Astrocyte (in vitro differentiated cells and primary cell): Measurements from ENCODE around the gene TUBE1. TPM values are rescaled to one million over a fixed set of nuclear protein-coding genes. Genes with fewer than 3 reads are reported as not detected.

Experiments
- DNase-seq: peaks from one replicate; pipeline ENCODE4 v3.0.0-alpha.2; 2010; ENCODE audit warnings: low read depth
- FAIRE-seq: peaks from 2 replicates; lab custom pipeline; 2011; peaks lifted over from hg19 to GRCh38; lab: Jason Lieb, UNC
- H2AFZ ChIP-seq: 2 replicates; pipeline ENCODE4 v1.6.0; 2012; ENCODE audit warnings: low read depth, low read length, inconsistent platforms
- H3K27ac ChIP-seq: 2 replicates; pipeline ENCODE4 v1.5.1; 2011; ENCODE audit warnings: low read depth, low read length, inconsistent platforms
- H3K27me3 ChIP-seq: 2 replicates; pipeline ENCODE4 v1.6.0; 2011; ENCODE audit warnings: low read length, inconsistent platforms; ENCODE audit not compliant: insufficient read depth
- H3K36me3 ChIP-seq: 2 replicates; pipeline ENCODE4 v1.5.1; 2011; ENCODE audit warnings: low read length, inconsistent platforms; ENCODE audit not compliant: insufficient read depth
- H3K4me1 ChIP-seq: 2 replicates; pipeline ENCODE4 v1.5.1; 2011; ENCODE audit warnings: low read length, inconsistent platforms; ENCODE audit not compliant: insufficient read depth
- H3K4me2 ChIP-seq: 2 replicates; pipeline ENCODE4 v1.6.0; 2012; ENCODE audit warnings: low read length, inconsistent platforms
- H3K4me3 ChIP-seq: 2 replicates; pipeline ENCODE4 v1.5.1; 2011; ENCODE audit warnings: low read depth, mild to moderate bottlenecking, low read length, inconsistent platforms; ENCODE audit not compliant: insufficient read depth
- H3K79me2 ChIP-seq: 2 replicates; pipeline ENCODE4 v1.6.0; 2012; ENCODE audit warnings: mild to moderate bottlenecking, low read length, inconsistent platforms; ENCODE audit not compliant: insufficient read depth
- H3K9ac ChIP-seq: 2 replicates; pipeline ENCODE4 v1.6.0; 2012; ENCODE audit warnings: mild to moderate bottlenecking, low read length, inconsistent platforms
- H3K9me3 ChIP-seq: 2 replicates; pipeline ENCODE4 v1.5.1; 2012; ENCODE audit warnings: low read depth, mild to moderate bottlenecking, low read length, inconsistent platforms; ENCODE audit not compliant: insufficient read depth
- H4K20me1 ChIP-seq: 2 replicates; pipeline ENCODE4 v1.6.0; 2012; ENCODE audit warnings: low read length, inconsistent platforms; ENCODE audit not compliant: insufficient read depth
- H3K27ac Mint-ChIP-seq: one replicate; pipeline ENCODE4 v1.8.0; 2021; ENCODE audit warnings: mild to moderate bottlenecking, mixed read lengths; ENCODE audit not compliant: unreplicated experiment
- H3K27me3 Mint-ChIP-seq: one replicate; pipeline ENCODE4 v1.8.0; 2021; ENCODE audit warnings: low read depth, mixed read lengths; ENCODE audit not compliant: unreplicated experiment
- H3K36me3 Mint-ChIP-seq: one replicate; pipeline ENCODE4 v1.8.0; 2021; ENCODE audit warnings: low read depth, mixed read lengths; ENCODE audit not compliant: unreplicated experiment
- H3K4me1 Mint-ChIP-seq: one replicate; pipeline ENCODE4 v1.8.0; 2021; ENCODE audit warnings: low read depth, mixed read lengths; ENCODE audit not compliant: unreplicated experiment
- H3K4me3 Mint-ChIP-seq: one replicate; pipeline ENCODE4 v1.8.0; 2021; ENCODE audit warnings: mild to moderate bottlenecking, moderate library complexity, mixed read lengths; ENCODE audit not compliant: unreplicated experiment
- H3K9me3 Mint-ChIP-seq: one replicate; pipeline ENCODE4 v1.8.0; 2021; ENCODE audit warnings: mild to moderate bottlenecking, mixed read lengths; ENCODE audit not compliant: unreplicated experiment
- EZH2 ChIP-seq: IDR thresholded peaks from 2 replicates; pipeline ENCODE4 v1.6.1; 2012; ENCODE audit warnings: mild to moderate bottlenecking, low read length, inconsistent platforms; ENCODE audit not compliant: insufficient read depth
- total RNA-seq: library from RNA; stranded (reverse); gene quantifications from 2 replicates; pipeline ENCODE4 v1.2.1, GENCODE V29; 2021
- TF ChIP-seq, protein P1 (sequence below): IDR thresholded peaks from 2 replicates; pipeline ENCODE4 v1.5.1; 2011; ENCODE audit warnings: low read depth, mild to moderate bottlenecking, inconsistent platforms, low read length, moderate library complexity; ENCODE audit not compliant: insufficient read depth

TUBE1 gene
- total RNA-seq, 1 donor from 2014 or later, result 17.7 TPM

GRCh38 chr6:112041535-112041934 is 45.7 kb downstream of the TUBE1 start:
- H3K4me1 ChIP-seq, result peaks cover 49% of the 10 kb centered on the region
- H3K9me3 Mint-ChIP-seq, result no peaks in the 10 kb centered on the region
- H3K27me3 ChIP-seq, result no peaks in the 10 kb centered on the region
- no peak for TF ChIP-seq EZH2
- TF ChIP-seq, protein P1, sequence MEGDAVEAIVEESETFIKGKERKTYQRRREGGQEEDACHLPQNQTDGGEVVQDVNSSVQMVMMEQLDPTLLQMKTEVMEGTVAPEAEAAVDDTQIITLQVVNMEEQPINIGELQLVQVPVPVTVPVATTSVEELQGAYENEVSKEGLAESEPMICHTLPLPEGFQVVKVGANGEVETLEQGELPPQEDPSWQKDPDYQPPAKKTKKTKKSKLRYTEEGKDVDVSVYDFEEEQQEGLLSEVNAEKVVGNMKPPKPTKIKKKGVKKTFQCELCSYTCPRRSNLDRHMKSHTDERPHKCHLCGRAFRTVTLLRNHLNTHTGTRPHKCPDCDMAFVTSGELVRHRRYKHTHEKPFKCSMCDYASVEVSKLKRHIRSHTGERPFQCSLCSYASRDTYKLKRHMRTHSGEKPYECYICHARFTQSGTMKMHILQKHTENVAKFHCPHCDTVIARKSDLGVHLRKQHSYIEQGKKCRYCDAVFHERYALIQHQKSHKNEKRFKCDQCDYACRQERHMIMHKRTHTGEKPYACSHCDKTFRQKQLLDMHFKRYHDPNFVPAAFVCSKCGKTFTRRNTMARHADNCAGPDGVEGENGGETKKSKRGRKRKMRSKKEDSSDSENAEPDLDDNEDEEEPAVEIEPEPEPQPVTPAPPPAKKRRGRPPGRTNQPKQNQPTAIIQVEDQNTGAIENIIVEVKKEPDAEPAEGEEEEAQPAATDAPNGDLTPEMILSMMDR, result no peak
- no peak overlapping the region for H3K4me3 ChIP-seq
- H3K27ac Mint-ChIP-seq, result peak overlapping the region; percentile 58
- no peak overlapping the region for H3K4me3 Mint-ChIP-seq
- DNase-seq (no peak), FAIRE-seq (no peak)
- no peaks in the 10 kb centered on the region for H3K79me2 ChIP-seq
- no peaks in the 10 kb centered on the region for H4K20me1 ChIP-seq
- H3K4me1 Mint-ChIP-seq, result peaks cover 46% of the 10 kb centered on the region
- no peak overlapping the region for H3K27ac ChIP-seq
- H3K4me2 ChIP-seq, result no peak overlapping the region
- H3K9me3 ChIP-seq, result no peaks in the 10 kb centered on the region
- H3K36me3 Mint-ChIP-seq, result no peaks in the 10 kb centered on the region
- H3K9ac ChIP-seq, result no peak overlapping the region
- H3K36me3 ChIP-seq, result no peaks in the 10 kb centered on the region
- no peaks in the 10 kb centered on the region for H3K27me3 Mint-ChIP-seq
- H2AFZ ChIP-seq, result no peak overlapping the region

DNA sequence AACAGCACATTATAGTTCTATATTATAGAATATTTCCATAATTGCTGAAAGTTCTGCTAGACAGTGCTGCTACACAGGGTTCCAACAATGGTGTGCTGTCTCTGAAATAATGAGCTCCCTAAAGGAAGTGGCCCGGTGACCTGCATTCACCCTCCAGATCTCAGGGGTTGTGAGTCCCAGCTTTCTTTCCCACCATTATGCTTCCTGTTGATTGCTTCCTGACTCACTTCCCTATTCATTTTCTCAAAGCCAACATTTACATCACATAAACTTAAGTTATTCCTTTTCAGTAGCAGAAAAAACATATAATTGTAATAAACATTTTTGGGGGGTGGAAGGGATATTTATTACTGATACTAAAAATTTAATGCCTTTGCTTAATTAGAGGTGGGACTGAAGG is 46.3 kb downstream of the TUBE1 start:
- H3K9me3 Mint-ChIP-seq, result no peaks in the 10 kb centered on the region
- peaks cover 46% of the 10 kb centered on the region for H3K4me1 Mint-ChIP-seq
- Histone ChIP-seq H3K27ac (no peak overlapping the region), H3K4me3 (no peak overlapping the region), H3K79me2 (no peaks in the 10 kb centered on the region), H3K36me3 (no peaks in the 10 kb centered on the region), H3K4me2 (no peak overlapping the region), H3K4me1 (peaks cover 49% of the 10 kb centered on the region), H3K27me3 (no peaks in the 10 kb centered on the region), H3K9me3 (no peaks in the 10 kb centered on the region), H4K20me1 (no peaks in the 10 kb centered on the region), H3K9ac (no peak overlapping the region), H2AFZ (no peak overlapping the region)
- no peaks in the 10 kb centered on the region for H3K27me3 Mint-ChIP-seq
- DNase-seq (no peak), FAIRE-seq (no peak)
- no peak overlapping the region for H3K4me3 Mint-ChIP-seq
- peak overlapping the region; percentile 76 for H3K27ac Mint-ChIP-seq
- TF ChIP-seq EZH2, result no peak
- TF ChIP-seq, protein P1, result no peak
- H3K36me3 Mint-ChIP-seq, result no peaks in the 10 kb centered on the region

DNA sequence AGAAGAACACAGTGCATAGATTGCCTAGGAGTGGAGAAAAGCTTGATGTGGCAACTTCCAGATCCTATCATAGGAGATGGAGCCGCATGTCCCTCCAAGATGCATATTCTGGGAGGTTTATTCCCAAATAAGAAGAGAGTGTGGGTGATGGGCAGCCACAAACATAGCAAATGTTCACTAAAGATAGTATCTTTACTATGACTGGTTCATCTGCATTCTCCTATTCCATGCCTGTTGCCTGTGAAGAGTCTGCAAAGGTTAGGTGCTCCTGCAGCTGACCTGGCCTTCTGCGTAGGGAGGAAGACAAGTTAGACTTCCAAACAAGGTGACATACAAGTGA is 47.9 kb downstream of the TUBE1 start:
- no peaks in the 10 kb centered on the region for H3K9me3 Mint-ChIP-seq

More for the DNA sequence above, 47.9 kb downstream of the TUBE1 start:
- Mint-ChIP-seq H3K27me3 (no peaks in the 10 kb centered on the region), H3K36me3 (no peaks in the 10 kb centered on the region), H3K4me1 (peaks cover 34% of the 10 kb centered on the region), H3K27ac (peak overlapping the region; percentile 35), H3K4me3 (no peak overlapping the region)
- H3K27me3 ChIP-seq, result no peaks in the 10 kb centered on the region
- H4K20me1 ChIP-seq, result no peaks in the 10 kb centered on the region
- no peaks in the 10 kb centered on the region for H3K79me2 ChIP-seq
- no peaks in the 10 kb centered on the region for H3K36me3 ChIP-seq
- no peak for TF ChIP-seq EZH2
- TF ChIP-seq, protein P1, result no peak
- no peaks in the 10 kb centered on the region for H3K9me3 ChIP-seq
- H2AFZ ChIP-seq, result no peak overlapping the region
- FAIRE-seq (no peak), DNase-seq (no peak)
- H3K27ac ChIP-seq, result no peak overlapping the region
- H3K9ac ChIP-seq, result no peak overlapping the region
- H3K4me3 ChIP-seq, result no peak overlapping the region
- peaks cover 38% of the 10 kb centered on the region for H3K4me1 ChIP-seq
- H3K4me2 ChIP-seq, result peak overlapping the region; percentile 11
